GM18951 (cell line): ENCODE results near the gene TMEM39A.

Experiments
- POLR2A ChIP-seq: IDR thresholded peaks from 4 replicates; pipeline ENCODE4 v1.6.1; 2011; ENCODE audit warnings: mild to moderate bottlenecking; ENCODE audit not compliant: insufficient read length, insufficient read depth; ENCODE audit errors: extremely low read depth
- in situ Hi-C: fragments of 300-500 bp; cut with MboI; formaldehyde crosslinking; loops from one replicate; pipeline ENCODE4 v1.12.0; 2022; ENCODE audit warnings: low sequenced_read_pairs, mixed read lengths, inconsistent platforms; ENCODE audit not compliant: unreplicated experiment

The TMEM39A gene

DNA sequence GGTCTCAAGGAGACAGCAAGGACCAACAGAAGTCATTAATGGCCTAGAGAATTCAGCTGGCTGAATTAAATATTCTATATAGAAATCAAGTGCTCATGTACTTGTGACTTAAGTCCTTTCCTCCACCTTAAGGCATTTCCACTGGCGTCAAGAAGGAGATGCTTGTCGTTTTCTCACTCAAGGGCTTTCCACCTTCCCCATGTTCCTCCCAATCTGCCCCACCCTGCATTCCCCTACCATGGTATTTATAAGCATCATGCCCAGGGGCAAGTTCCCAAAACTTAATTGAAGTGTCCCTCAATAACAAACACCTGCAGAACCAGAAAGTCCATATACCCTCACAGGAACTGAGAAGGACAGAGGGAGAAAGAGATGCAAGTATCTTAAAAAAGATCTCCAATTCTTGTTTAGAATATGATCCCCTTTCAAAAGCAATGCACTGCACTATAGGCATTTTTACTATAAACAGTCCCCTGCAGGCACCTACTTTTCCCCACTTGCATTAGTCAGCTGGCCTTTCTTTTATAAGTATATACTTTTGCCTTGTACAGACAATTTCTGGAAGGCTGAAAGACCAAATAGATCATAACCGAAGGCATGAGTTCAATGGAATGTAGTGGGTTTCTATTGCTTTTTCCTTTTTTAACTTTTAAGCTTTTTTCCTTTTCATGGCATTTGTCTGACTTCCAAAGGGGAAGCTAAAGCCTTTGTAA, 29.6 kb downstream of the TMEM39A start:
- in situ Hi-C loops, result no loop called here
- TF ChIP-seq POLR2A, result no peak

DNA sequence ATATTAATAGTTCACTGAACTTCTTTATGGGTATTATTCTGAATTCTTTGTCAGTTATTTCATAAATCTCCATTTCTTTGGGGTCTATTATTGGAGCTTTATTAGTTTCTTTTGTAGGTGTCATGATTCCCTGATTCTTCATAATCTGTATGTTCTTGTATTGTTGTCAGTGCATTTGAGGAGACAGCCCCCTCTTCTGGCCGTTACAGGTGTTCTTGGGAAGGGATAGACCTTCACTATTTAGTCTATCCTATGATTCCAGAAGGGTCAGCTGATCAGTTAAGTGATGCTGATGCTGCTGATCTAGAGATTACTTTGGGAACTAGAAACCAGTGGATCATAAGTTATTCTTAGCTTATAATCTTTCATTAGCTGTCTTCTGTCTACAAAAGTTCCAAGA, 34.9 kb downstream of the TMEM39A start:
- no peak for TF ChIP-seq POLR2A
- in situ Hi-C loops, result no loop called here

DNA sequence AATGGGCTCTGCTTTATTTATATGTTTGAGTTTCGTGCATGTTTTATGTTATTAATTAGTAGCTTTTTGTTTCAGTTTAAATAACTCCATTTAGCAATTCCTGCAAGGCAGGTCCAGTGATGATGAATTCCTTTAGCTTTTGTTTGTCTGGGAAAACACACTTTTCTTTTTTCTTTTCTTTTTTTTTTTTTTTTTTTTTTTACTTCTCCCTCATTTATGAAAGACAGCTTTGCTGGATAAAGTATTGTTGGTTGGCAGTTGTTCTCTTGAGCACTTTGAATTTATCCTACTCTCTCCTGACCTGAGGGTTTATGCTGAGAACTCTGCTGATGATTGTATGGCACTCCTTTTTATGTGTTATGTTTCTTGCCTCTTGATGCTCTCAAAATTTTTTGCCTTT, 35.7 kb downstream of the TMEM39A start:
- in situ Hi-C loops, result no loop called here
- TF ChIP-seq POLR2A, result no peak

DNA sequence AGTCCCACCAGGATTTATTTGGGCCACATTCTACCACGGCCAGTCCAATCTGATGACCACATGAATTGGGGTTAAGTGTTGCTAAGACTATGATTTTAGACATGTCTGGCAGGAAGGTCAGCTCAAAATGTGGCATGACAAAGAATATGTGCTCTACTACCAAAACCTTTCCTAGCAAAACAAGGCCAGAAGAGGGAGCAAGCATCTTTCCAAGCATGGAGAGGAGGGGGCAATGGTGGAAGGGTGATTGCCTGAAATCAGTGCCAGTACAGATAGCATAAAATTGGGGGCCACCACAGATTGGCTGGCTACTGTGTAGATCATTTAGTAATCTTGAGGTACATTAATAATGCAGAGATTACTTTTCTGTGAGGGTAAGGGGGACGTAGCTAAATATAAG, 43.2 kb downstream of the TMEM39A start:
- in situ Hi-C loops, result no loop called here
- TF ChIP-seq POLR2A, result no peak

DNA sequence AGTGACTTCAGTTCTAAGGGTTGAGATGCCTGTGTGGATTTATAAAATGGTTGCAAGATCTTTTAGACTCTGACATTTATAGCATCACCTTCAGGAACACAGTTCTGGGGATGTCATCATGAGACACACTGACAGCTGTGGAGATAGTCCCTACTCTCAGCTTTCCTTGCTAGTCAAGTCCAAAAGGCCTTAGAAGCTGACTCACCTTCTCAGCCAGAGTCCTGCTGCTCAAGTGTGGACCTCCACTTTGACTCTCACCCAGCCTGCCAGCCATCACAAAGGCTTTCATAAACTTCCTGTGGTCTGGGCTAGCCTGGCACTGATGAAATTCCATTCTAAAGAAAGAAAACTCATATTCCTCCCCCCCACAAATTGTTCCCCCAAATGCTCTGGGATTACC, 44.8 kb downstream of the TMEM39A start:
- no peak for TF ChIP-seq POLR2A
- in situ Hi-C loops, result no loop called here

DNA sequence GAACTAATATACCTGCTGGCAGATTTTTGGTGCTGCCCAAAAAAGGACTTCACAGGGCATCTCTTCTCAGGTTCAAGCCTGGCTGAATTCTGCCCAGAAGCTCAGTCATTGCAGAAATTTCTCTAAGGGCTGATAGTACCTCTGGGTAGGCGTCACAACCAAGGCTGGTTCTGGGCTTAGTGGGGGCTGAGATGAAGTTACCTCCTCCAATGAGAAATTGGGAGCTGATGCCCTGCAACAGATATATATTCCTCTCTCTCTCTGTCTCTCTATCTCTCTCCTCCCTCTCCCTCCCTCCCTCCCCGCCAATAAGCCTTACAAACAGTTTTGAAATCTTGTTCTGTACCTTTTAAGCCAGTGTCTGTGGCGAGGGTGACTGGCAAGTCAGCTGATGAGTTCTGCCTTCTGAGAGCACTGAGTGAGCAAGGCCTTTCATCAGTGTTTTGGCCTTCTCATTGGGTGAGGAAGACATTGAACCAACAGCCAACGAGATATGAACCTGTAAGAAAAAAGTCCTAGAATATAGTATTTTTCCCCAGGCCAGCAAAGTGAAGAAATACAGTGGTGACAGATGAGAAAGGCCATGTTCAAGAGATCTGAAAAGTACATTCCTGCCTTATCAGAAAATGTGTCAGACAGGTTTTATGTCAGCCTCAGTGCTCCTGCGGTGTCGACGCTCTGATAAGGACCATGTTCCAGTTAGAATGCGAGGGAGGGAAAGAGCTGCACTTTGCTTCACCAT, 45.5 kb downstream of the TMEM39A start:
- in situ Hi-C loops, result no loop called here
- no peak for TF ChIP-seq POLR2A

DNA sequence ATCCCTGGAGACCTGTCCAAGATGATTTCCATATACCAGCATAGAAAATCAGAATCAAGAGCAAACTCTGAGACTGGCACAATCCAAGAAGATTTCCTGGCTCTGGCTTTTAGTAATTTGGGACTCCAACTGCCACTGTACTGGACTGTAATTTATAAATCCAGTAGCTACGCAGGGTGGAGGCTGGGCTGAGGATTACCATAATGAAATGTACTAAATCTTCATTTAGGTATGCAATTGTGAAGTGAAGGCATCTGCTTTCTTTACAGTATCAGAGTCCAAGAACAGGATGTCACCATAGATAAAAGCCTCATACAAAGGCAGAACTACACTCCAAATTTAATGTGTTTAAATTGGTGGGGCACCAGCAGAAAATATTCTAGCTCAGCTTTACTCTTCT, 46.5 kb downstream of the TMEM39A start:
- no peak for TF ChIP-seq POLR2A
- in situ Hi-C loops, result no loop called here

DNA sequence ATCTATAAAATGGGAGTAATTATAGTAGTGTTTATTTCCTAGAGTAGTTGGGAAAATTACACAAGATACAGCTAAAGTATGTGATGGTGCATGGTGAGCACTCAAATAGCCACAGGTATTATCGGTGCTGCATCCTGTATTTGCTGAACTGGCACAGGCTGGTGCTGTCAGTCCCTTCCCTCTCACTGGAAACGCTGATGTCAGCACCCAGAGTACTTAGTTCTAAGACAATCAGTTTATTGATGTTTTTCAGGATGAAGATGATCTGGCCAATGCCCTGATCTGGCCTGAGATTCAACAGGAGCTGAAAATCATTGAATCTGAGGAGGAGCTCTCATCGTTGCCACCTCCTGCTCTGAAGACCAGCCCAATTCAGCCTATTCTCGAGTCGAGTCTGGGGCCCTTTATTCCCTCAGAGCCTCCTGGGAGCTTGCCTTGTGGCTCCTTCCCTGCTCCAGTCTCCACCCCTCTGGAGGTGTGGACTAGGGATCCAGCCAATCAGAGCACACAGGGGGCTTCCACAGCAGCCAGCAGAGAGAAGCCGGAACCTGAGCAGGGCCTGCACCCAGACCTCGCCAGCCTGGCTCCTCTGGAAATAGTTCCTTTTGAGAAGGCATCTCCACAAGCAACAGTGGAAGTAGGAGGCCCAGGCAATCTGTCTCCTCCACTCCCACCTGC, 49.7 kb downstream of the TMEM39A start:
- no peak for TF ChIP-seq POLR2A
- in situ Hi-C loops, result no loop called here

DNA sequence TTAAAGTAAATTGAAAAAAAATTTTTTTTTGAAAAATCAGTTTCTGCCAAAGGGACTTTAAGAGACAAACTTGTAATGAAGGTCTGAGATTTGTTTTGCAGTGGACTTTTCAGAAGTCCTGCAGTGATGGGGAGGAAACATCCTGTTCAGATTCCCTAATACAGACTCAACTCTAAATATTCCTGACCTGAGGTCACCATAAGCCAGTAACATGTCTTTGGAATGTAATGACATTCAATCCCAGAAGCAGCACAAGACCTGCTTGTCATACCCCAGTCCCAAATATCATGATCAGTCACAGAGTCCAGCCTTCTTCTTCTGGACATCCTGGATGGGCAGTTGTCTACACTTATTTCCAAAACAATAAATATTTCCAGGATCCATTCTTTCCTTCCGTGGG, 53.6 kb downstream of the TMEM39A start:
- in situ Hi-C loops, result no loop called here
- TF ChIP-seq POLR2A, result no peak

DNA sequence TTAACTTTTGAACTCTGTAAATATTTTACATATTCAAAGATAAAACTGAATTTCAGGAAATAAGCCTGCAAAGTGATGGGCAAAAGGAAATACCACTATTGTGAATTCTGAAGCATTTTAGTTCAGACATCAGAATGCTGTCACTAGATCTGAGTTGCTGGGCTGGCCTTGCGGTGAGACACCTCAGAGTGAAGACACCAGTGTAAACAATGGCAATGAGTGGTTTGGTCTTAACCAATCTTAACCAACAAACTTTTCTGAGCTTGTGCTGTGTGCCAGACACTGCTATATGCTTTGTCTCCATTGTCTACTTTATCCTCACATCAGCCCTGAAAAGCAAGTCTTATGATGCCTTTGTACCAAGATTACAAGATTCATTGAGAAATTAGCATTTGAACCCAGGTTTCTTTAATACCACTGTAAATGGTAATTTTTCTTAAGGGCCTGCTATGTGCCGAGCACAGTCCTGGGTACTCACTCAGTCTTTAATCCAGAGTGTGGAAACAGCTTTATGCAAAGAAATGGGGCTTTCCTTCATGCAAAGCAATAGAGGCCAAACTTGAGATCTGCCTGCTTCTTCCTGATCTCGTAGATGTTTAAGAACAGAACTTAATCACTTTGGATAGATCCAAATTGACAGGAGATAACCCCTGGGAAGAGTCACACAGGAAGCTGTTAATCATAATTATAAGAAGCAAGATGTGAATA, 55.0 kb downstream of the TMEM39A start:
- in situ Hi-C loops, result no loop called here
- no peak for TF ChIP-seq POLR2A

DNA sequence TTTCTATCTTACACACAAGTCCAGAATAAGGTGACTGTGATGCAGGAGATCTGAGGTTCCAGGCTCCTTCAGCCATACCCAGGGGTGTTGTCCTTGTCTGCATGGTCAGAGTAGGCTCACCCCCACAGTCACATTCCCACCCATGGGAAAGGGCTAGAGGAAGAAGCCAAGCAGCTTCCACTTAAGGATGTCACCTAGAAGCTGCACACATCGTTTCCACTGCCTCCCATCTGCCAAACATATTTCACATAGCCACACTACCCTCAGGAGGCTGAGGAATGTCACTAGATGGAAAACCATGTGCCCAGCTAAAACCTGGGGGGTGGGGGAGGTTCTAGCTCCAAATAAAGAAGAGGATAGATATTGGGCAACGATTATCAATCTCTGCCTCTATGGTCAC, 58.1 kb downstream of the TMEM39A start:
- in situ Hi-C loops, result no loop called here
- TF ChIP-seq POLR2A, result no peak

DNA sequence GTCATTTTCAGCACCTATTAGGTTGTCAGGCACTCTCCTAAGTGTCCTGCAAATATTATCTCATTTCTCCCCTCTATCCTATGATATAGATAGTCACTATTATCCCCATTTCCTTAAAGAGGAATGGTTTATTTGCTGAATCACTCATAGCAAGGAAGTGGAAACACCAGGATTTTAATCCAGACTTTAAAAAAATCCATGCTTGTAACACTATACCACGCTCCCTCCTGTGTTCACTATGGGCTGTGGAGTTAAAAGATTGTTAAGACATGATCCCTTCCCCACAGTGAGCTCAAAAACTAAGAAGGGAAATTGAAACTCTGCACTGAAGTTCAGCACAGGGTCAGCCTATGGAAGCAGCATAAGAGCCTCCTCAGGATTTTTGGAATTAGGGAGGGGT, 60.2 kb downstream of the TMEM39A start:
- no peak for TF ChIP-seq POLR2A
- in situ Hi-C loops, result no loop called here

DNA sequence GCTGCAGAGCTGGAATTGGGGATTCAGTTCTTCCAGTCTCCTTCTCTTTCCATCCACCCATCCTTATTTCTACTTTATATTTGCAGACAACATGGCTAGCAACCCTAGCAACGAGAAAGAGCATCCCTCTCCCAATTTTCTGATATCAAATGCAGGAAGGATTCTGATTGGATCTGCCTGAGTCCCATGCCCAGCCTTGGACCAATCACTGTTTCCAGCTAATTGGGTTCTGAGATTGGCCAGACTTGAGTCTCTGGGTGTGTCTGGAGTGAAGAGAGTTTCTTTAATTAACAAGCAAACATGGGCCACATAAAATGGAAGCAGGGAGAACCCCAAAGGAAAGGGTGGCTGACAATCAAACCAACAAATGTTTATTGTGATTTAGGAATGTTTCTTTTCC, 60.6 kb downstream of the TMEM39A start:
- no peak for TF ChIP-seq POLR2A

DNA sequence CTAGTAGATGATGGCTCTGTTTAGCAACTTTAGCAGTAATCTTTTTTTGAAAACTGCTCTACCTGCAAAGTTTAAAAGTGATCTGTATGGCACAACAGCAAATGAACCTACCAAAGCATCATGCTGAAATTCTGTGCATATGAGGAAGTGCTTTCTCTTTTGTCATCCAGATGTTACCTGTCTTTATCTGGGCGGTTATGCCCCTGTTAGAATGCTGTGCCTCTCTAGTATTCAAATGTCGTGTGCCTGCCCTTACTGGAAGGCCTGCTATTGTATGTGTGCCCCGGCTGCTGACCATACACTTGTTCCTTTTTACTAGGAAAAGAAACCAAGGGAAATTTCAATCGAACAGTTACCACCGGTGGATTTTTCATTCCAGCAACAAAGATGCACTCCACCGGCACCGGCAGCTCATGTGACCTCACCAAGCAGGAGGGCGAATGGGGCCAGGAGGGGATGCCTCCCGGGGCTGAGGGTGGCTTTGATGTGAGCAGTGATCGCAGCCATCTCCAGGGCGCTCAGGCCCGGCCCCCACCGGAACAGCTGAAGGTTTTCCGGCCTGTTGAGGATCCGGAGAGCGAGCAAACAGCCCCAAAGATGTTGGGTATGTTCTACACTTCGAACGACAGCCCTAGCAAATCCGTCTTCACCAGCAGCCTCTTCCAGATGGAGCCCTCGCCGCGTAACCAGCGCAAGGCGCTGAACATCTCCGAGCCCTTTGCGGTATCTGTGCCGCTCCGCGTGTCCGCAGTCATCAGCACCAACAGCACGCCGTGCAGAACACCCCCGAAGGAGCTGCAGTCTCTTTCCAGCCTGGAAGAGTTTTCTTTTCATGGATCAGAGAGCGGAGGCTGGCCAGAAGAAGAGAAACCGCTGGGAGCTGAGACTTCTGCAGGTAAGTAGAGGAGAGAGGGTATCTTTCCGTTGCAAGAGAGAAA, 61.6 kb downstream of the TMEM39A start:
- in situ Hi-C loops, result no loop called here
- TF ChIP-seq POLR2A, result no peak

More for the DNA sequence above, 60.6 kb downstream of the TMEM39A start:
- in situ Hi-C loops, result no loop called here
